Renal cortex interstitium (tissue), 11 donors: ENCODE results near the gene TFRC. TPM values are rescaled to one million over a fixed set of nuclear protein-coding genes. Genes with fewer than 3 reads are reported as not detected.
"Not testable (repeated sequence)": the region's sequence is repeated elsewhere in the genome, so short reads cannot be mapped to it uniquely, and the experiment has no call there.

Experiments
- DNase-seq, 11 donors: peaks; one replicate each; pipeline ENCODE4 v3.0.0-alpha.2; 2013; ENCODE audit warnings: low read depth in 9 of 11, low spot score in 4 of 11; ENCODE audit errors: extremely low read depth in 1 of 11
- polyA plus RNA-seq, 3 donors: library from polyadenylated mRNA; unstranded; fragments of 120-200 nt; gene quantifications; one replicate each; pipeline ENCODE4 v1.2.1, GENCODE V29; 2013; ENCODE audit not compliant: insufficient read length in 3 of 3

The TFRC gene
- polyA plus RNA-seq, 3 donors, result 40.2 to 61.9 (median 41.6) TPM

DNA sequence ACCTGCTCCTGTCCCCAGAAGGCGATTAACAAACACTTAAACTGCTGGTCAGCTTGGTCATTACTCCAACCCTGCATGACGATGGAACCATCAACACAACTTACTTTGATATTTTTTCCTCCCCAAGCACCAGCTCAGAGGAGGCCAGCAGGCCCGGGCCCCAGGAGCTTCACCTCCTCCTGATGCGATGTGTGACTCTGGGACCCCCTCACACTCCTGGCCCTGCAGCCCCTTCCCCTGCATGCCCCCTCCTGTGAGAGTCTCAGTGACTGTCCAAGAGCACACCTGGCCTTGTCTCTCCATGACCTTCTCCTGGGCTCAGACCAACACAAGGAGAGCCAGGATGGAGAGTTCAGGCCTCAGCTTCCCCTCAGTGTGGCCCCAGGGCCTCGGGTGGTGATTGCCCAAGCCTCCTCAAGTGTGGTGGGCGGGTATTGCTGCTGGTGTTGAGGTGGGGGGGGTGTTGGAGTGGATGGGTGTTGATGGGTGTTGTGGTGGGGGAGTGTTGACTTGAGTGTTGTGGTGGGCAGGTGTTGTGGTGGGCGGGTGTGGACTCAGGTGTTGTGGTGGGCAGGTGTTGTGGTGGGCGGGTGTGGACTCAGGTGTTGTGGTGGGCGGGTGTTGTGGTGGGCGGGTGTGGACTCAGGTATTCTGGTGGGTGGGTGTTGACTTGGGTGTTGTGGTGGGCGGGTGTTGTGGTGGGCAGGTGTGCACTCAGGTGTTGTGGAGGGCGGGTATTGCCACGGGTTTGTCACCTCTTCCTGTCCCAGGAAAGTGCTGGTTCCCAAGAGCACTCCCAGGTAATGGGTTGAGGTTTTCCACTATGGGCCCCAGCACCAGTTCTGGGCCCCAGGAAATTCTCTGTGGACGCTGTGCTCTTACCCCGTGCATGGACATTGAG, 68.1 kb downstream of the TFRC start:
- DNase-seq, result no peak

DNA sequence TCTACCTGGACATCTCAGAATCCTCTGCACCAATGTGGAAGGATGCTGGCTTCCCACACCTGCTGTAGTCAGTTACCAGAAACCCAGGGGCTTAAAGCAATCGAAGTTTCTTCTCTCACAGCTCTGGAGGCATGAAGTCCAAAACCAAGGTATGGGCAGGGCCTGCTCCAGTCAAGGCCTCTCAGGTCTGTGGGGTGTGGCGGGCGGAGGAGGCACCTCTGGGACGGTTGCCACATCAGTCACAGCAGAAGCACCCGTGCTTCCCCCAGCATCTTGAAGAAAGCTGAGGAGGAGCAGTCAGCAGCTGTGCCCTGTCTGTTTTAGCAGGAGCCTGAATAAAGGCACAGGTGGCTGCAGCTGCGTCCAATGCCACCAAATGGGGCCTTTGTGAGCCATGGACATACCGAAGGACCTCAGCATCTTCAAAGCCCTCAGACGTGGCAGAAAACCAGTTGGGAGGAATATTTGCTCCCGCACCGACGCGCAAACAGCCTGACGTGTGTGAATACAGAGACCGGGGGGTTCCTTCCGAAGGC, 68.9 kb downstream of the TFRC start:
- DNase-seq, result no peak

DNA sequence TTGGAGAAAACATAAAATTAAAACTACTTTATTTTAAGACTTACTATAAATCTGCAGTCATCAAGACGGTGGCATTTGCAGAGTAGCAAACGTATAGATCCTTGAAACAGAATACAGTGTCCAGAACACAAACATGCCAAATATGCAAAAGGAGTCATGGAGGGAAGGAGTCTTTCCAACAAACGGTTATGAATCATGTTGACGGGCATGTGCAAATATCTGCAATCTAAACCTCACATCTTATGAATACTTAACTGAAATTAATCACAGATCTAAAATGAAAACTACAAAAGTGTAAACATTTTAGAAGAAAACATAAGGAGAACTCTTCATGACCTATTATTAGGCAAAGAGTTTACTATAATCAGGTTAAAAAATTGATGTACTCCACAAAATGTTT, 69.4 kb downstream of the TFRC start:
- DNase-seq, result no peak

DNA sequence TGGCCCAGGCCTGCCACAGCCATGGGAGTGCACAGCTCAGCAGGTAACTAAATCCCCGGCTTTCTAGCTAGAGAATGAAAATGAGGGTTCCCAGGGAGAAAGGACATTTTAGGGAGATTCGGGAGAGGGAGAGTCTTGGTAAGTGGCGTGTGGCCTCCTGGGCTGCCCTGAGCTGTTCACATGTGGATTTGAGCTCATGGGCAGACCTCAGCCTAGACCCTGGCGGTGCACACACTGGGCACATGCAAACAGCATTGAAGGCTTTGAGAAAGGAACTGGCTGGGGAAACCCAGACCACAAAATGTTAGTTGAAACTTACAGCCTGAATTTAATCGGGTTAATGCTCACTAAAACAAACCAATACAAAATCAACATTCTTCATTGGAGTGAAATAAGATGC, 72.4 kb downstream of the TFRC start:
- DNase-seq, result no peak

DNA sequence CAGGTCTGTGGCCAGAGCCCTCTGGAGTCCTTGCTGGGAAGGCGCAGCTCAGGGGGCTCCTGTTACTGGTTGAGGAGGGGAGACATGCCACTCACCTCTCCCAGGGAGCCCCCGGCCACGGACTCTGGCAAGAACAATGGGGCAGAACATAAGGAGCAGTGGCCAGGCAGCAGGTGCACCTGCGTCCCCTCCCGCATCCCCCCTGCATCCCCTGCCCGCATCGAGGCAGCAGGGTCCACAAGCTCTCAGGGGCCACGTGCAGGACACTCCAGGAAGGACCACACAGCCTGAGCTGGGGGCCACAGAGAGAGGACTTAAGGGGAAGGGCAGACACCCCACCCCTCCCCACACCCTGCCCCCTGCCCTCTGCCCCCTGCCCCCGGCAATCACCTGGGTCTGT, 73.0 kb downstream of the TFRC start:
- no peak for DNase-seq

DNA sequence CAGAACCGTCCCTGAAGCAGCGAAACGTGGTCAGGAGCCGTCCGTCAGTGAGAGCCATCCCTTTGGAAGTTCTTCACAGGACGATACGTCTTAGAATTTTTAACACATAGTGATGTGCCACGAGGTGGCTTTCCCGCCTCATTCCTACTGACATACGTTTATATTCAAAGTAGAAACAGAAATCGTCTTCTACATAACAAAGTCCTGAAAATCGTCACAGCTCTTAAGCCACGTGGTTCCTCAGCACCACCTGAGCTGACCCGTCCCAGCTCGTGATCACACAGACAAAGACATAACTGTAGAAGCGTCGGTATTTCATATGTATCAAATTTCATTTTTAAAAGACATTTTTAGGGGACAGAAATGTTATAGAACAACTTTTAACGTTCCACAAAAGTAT, 73.5 kb downstream of the TFRC start:
- no peak for DNase-seq

DNA sequence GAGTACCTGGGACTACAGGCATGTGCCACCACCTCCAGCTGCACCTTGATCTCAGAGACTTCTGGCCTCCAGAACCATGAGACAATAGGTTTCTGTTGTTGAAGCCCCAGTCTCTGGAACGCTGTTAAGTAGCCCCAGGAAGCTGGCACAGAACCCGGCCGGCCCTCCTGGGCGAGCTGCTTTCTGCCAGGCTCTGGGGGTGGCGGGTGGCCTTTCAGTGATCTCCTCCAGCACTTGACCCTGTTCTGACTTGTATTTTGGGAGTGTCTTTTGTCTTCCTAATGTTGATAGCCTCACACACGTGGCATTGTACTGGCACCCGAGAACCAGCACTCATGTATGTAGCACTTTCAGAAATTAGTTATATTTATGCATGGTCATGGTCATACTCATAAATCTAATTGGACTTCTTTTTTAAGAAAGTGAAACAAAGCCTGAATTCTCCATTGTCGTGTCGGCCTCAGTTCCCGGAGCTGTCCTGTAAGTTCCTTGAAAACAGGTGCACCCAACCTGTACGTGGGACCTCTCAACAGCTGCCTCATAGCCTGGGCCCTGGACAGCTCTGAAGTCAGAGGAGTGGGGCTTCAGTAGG, 74.0 kb downstream of the TFRC start:
- no peak for DNase-seq

DNA sequence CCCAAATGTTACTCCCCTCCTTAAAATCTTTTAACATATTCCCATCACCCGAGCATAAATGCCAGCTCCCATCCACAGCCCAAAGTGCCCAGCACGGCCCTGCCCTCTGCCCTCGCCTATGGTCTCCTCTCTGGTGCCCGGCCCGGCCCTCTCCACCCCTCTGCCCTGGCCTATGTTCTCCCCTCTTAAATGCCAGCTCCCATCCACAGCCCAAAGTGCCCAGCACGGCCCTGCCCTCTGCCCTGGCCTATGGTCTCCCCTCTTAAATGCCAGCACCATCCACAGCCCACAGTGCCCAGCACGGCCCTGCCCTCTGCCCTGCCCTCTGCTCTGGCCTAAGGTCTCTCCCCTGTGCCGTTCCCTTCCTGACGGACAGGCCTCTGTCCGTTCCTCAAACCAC, 76.6 kb downstream of the TFRC start:
- not testable (repeated sequence) for DNase-seq

DNA sequence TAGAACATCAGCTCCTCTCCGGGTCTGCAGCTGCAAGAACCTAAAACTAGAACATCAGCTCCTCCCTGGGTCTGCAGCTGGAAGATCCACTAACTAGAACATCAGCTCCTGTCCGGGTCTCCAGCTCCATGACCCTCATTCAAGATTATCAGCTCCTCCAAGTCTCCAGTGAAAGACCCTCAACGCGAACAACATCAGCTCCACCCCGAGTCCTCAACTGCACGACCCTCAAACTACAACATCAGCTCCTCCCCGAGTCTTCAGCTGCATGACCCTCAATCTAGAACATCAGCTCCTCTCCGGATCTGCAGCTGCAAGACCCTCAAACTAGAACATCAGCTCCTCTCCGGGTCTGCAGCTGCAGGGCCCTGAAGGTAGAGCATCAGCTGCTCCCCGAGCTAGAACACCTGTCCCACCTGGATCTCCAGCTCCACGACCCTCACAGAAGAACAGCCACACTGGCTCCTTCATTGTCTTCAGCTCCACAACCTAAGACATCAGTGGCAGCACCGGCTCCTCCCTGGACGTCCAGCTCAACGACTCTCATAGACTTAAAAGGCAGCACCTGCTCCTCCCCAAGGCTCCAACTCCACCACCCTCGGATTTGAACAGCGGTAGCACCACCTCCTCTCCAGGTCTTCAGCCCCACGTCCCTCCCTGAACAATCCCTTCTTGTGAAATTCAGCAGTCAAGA, 77.4 kb downstream of the TFRC start:
- not testable (repeated sequence) for DNase-seq

DNA sequence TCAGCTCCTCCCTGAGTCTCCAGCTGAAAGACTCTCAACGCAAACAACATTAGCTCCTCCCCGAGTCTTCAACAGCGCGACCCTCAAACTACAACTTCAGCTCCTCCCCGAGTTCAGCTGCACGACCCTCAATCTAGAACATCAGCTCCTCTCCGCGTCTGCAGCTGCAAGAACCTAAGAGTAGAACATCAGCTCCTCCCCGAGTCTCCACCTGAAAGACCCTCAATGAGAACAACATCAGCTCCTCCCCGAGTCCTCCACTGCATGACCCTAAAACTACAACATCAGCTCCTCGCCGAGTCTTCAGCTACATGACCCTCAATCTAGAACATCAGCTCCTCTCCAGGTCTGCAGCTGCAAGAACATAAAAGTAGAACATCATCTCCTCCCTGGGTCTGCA, 78.3 kb downstream of the TFRC start:
- DNase-seq, result no peak

DNA sequence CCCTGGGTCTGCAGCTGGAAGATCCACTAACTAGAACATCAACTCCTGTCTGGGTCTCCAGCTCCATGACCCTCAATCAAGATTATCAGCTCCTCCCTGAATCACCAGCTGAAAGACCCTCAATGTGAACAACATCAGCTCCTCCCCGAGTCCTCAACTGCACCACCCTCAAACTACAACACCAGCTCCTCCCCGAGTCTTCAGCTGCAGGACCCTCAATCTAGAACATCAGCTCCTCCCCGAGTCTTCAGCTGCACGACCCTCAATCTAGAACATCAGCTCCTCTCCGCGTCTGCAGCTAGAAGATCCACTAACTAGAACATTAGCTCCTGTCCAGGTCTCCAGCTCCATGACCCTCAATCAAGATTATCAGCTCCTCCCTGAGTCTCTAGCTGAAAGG, 79.2 kb downstream of the TFRC start:
- not testable (repeated sequence) for DNase-seq

DNA sequence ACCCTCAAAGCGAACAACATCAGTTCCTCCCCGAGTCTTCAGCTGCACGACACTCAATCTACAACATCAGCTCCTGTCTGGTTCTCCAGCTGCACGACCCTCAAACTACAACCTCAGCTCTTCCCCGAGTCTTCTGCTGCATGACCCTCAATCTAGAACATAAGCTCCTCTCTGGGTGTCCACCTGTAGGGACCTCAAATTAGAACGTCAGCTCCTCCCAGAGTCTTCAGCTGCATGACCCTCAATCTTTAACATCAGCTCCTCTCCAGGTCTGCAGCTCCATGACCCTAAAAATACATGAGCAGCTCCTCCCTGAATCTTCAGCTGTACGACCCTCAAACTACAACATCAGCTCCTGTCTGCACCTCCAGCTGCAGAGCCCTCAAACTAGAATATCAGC, 80.7 kb downstream of the TFRC start:
- DNase-seq, result not testable (repeated sequence)

DNA sequence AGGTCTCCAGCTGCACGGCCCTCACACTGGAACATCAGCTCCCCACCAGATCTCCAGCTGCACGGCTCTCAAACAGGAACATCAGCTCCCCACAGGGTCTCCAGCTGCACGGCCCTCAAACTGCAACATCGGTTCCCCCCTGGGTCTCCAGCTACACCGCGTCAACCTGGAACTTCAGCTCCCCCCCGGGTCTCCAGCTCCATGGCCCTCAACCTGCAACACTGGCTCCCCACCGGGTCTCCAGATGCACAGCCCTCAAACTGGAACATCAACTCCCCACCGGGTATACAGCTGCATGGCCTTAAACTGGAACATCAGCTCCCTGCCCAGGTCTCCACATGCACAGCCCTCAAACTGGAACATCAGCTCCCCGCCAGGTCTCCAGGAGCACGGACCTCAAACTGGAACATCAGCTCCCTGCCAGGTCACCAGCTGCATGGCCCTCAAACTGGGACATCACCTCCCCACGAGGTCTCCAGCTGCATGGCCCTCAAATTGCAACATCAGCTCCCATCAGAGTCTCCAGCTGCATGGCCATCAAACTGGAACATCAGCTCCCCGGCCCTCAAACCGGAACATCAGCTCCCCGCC, 81.4 kb downstream of the TFRC start:
- DNase-seq, result not testable (repeated sequence)

DNA sequence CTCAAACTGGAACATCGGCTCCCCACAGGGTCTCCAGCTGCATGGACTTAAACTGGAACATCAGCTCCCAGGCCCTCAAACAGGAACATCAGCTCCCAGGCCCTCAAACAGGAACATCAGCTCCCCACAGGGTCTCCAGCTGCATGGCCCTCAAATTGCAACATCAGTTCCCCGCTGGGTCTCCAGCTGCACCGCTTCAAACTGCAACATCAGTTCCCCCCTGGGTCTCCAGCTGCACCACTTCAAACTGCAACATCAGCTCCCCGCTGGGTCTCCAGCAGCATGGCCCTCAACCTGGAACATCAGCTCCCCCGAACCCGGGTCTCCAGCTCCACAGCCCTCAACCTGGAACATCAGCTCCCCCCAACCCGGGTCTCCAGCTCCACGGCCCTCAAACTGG, 82.0 kb downstream of the TFRC start:
- DNase-seq, result peak in 4 of 11 donors; percentile 7 to 36 (median 20)

Other genes starting within 250 kb of the TFRC start
- gene TNK2, start 173.5 kb downstream of the TFRC start, polyA plus RNA-seq, result 10 to 100 TPM; 24.2 to 36.9 (median 33.8) TPM
- gene ZDHHC19, start 129.3 kb upstream of the TFRC start, polyA plus RNA-seq, result under 1 TPM in 1 of 3 donors, not detected in 2; 0.34 TPM
- gene SLC51A, start 134.4 kb upstream of the TFRC start, polyA plus RNA-seq, result 10 to 100 TPM; 10.8 to 15.3 (median 11.5) TPM
- gene PCYT1A, start 205.6 kb upstream of the TFRC start, polyA plus RNA-seq, result 10 to 100 TPM; 36.2 to 42.8 (median 37.8) TPM
- 10 to 100 TPM; 32.3 to 40.0 (median 36.3) TPM for gene DYNLT2B, start 236.2 kb upstream of the TFRC start, polyA plus RNA-seq